Activated CD4-positive, alpha-beta T cell treated with anti-CD3 and anti-CD28 coated beads, Interleukin-2, amount 10 ng/mL, durations not matched to agents 7 days and 5 days (primary cell): ENCODE results near the gene ELMO1. TPM values are rescaled to one million over a fixed set of nuclear protein-coding genes. Genes with fewer than 3 reads are reported as not detected.

Source experiments
- CTCF ChIA-PET: fragments of 350-600 bp; sonication (Branson Sonifier 250); formaldehyde crosslinking; loops from one replicate; lab custom pipeline; 2021; ENCODE audit warnings: antibody characterized with exemption; lab: Charles Lee
- POLR2A ChIA-PET: fragments of 350-600 bp; sonication (Branson Sonifier 250); formaldehyde crosslinking; loops from one replicate; lab custom pipeline; 2021; ENCODE audit warnings: antibody characterized with exemption; lab: Charles Lee
- DNase-seq: peaks from one replicate; pipeline ENCODE4 v3.0.0-alpha.2; 2020
- H3K27ac Mint-ChIP-seq: one replicate; pipeline ENCODE4 v1.8.0; 2021; ENCODE audit warnings: mild to moderate bottlenecking, moderate library complexity, mixed read lengths
- H3K27me3 Mint-ChIP-seq: one replicate; pipeline ENCODE4 v1.8.0; 2021; ENCODE audit warnings: mixed read lengths
- H3K36me3 Mint-ChIP-seq: one replicate; pipeline ENCODE4 v1.8.0; 2021; ENCODE audit warnings: low read depth, mixed read lengths
- H3K4me1 Mint-ChIP-seq: one replicate; pipeline ENCODE4 v1.8.0; 2021; ENCODE audit warnings: mixed read lengths
- H3K4me3 Mint-ChIP-seq: one replicate; pipeline ENCODE4 v1.8.0; 2021; ENCODE audit warnings: mild to moderate bottlenecking, moderate library complexity, mixed read lengths
- H3K9me3 Mint-ChIP-seq: one replicate; pipeline ENCODE4 v1.8.0; 2021; ENCODE audit warnings: mixed read lengths
- total RNA-seq, 2 experiments: library from RNA; stranded (reverse); gene quantifications; one replicate each; pipeline ENCODE4 v1.2.3, GENCODE V29; 2021

Gene ELMO1
- total RNA-seq, 2 experiments from 2014 or later: 99.8 to 142 TPM

GRCh38 chr7:37186753-37187152, 261.9 kb downstream of the ELMO1 start:
- POLR2A ChIA-PET: no interaction called here
- H3K9me3 Mint-ChIP-seq: no peaks in the 10 kb centered on the region
- CTCF ChIA-PET: no interaction called here

GRCh38 chr7:37181550-37181932, 267.1 kb downstream of the ELMO1 start:
- no peak for DNase-seq
- CTCF ChIA-PET: interaction anchor here (0.6 to 1.8 kb wide), 23 partner anchors 9 to 778 kb away, joined by 3 to 18 read pairs (median 4); no protein-coding TSS in a partner anchor
- POLR2A ChIA-PET: interaction anchor here (1.0 kb wide), 1 partner anchor 503 kb away, joined by 9 read pairs; no protein-coding TSS in a partner anchor

More at GRCh38 chr7:37186753-37187152, 261.9 kb downstream of the ELMO1 start:
- H3K4me3 Mint-ChIP-seq: no peak overlapping the region
- peaks cover 7% of the 10 kb centered on the region for H3K4me1 Mint-ChIP-seq
- H3K36me3 Mint-ChIP-seq: peaks cover 9% of the 10 kb centered on the region
- DNase-seq: no peak
- H3K27ac Mint-ChIP-seq: no peak overlapping the region
- no peaks in the 10 kb centered on the region for H3K27me3 Mint-ChIP-seq

GRCh38 chr7:37180828-37181549, 267.7 kb downstream of the ELMO1 start:
- H3K4me3 Mint-ChIP-seq: no peak overlapping the region
- H3K36me3 Mint-ChIP-seq: peaks cover 28% of the 10 kb centered on the region
- no peaks in the 10 kb centered on the region for H3K27me3 Mint-ChIP-seq
- peaks cover 14% of the 10 kb centered on the region for H3K4me1 Mint-ChIP-seq
- POLR2A ChIA-PET: no interaction called here
- CTCF ChIA-PET: interaction anchor here (0.6 to 1.8 kb wide), 12 partner anchors 9 to 777 kb away, joined by 3 to 18 read pairs (median 3); no protein-coding TSS in a partner anchor
- DNase-seq: no peak
- H3K9me3 Mint-ChIP-seq: no peaks in the 10 kb centered on the region
- H3K27ac Mint-ChIP-seq: no peak overlapping the region

More at GRCh38 chr7:37181550-37181932, 267.1 kb downstream of the ELMO1 start:
- Mint-ChIP-seq H3K4me3 (no peak overlapping the region), H3K27ac (no peak overlapping the region), H3K27me3 (no peaks in the 10 kb centered on the region), H3K9me3 (no peaks in the 10 kb centered on the region), H3K36me3 (peaks cover 25% of the 10 kb centered on the region), H3K4me1 (peaks cover 13% of the 10 kb centered on the region)

- Mint-ChIP-seq H3K36me3 (peaks cover 46% of the 10 kb centered on the region), H3K27me3 (no peaks in the 10 kb centered on the region), H3K27ac (peak overlapping the region; percentile 23), H3K9me3 (no peaks in the 10 kb centered on the region), H3K4me1 (peaks cover 30% of the 10 kb centered on the region), H3K4me3 (no peak overlapping the region)
- ChIA-PET CTCF (no interaction called here), POLR2A (no interaction called here)
- DNase-seq: no peak
These were observed 272.6 kb downstream of the ELMO1 start for GRCh38 chr7:37176079-37176478.

GRCh38 chr7:37174460-37174859, 274.2 kb downstream of the ELMO1 start:
- DNase-seq: no peak
- POLR2A ChIA-PET: no interaction called here
- no peaks in the 10 kb centered on the region for H3K27me3 Mint-ChIP-seq
- CTCF ChIA-PET: no interaction called here
- H3K27ac Mint-ChIP-seq: no peak overlapping the region
- peaks cover 26% of the 10 kb centered on the region for H3K4me1 Mint-ChIP-seq
- no peak overlapping the region for H3K4me3 Mint-ChIP-seq
- peaks cover 2% of the 10 kb centered on the region for H3K9me3 Mint-ChIP-seq
- peaks cover 45% of the 10 kb centered on the region for H3K36me3 Mint-ChIP-seq

- Mint-ChIP-seq H3K4me3 (no peak overlapping the region), H3K27me3 (no peaks in the 10 kb centered on the region), H3K9me3 (peaks cover 4% of the 10 kb centered on the region), H3K27ac (no peak overlapping the region), H3K36me3 (peaks cover 48% of the 10 kb centered on the region), H3K4me1 (peaks cover 26% of the 10 kb centered on the region)
- POLR2A ChIA-PET: no interaction called here
- DNase-seq: no peak
- CTCF ChIA-PET: interaction anchor here (3.1 kb wide), 1 partner anchor 8 kb away, joined by 12 read pairs; no protein-coding TSS in a partner anchor
These were observed 275.0 kb downstream of the ELMO1 start for GRCh38 chr7:37173670-37174069.

GRCh38 chr7:37162106-37162505, 286.6 kb downstream of the ELMO1 start:
- Mint-ChIP-seq H3K27me3 (no peaks in the 10 kb centered on the region), H3K4me3 (no peak overlapping the region), H3K27ac (no peak overlapping the region), H3K4me1 (no peaks in the 10 kb centered on the region), H3K36me3 (peaks cover 30% of the 10 kb centered on the region), H3K9me3 (peaks cover 11% of the 10 kb centered on the region)
- ChIA-PET POLR2A (no interaction called here), CTCF (no interaction called here)
- DNase-seq: no peak

- H3K4me1 Mint-ChIP-seq: peaks cover 2% of the 10 kb centered on the region
- ChIA-PET CTCF (interaction anchor here (0.6 kb wide), 1 partner anchor 279 kb away, joined by 6 read pairs; no protein-coding TSS in a partner anchor), POLR2A (no interaction called here)
- H3K9me3 Mint-ChIP-seq: peaks cover 12% of the 10 kb centered on the region
- no peak for DNase-seq
- no peaks in the 10 kb centered on the region for H3K27me3 Mint-ChIP-seq
- H3K36me3 Mint-ChIP-seq: peaks cover 43% of the 10 kb centered on the region
- H3K27ac Mint-ChIP-seq: no peak overlapping the region
- H3K4me3 Mint-ChIP-seq: no peak overlapping the region
These were observed 288.0 kb downstream of the ELMO1 start for GRCh38 chr7:37160656-37161055.

- Mint-ChIP-seq H3K9me3 (peaks cover 11% of the 10 kb centered on the region), H3K36me3 (peaks cover 50% of the 10 kb centered on the region)
These were observed 295.3 kb downstream of the ELMO1 start for GRCh38 chr7:37153376-37153775.

GRCh38 chr7:37151741-37152413, 296.8 kb downstream of the ELMO1 start:
- H3K4me3 Mint-ChIP-seq: no peak overlapping the region
- no peaks in the 10 kb centered on the region for H3K27me3 Mint-ChIP-seq
- no peak for DNase-seq
- ChIA-PET POLR2A (no interaction called here), CTCF (no interaction called here)
- H3K36me3 Mint-ChIP-seq: peaks cover 50% of the 10 kb centered on the region
- no peak overlapping the region for H3K27ac Mint-ChIP-seq
- H3K9me3 Mint-ChIP-seq: peaks cover 9% of the 10 kb centered on the region
- H3K4me1 Mint-ChIP-seq: peaks cover 6% of the 10 kb centered on the region

More at GRCh38 chr7:37153376-37153775, 295.3 kb downstream of the ELMO1 start:
- ChIA-PET POLR2A (no interaction called here), CTCF (no interaction called here)
- Mint-ChIP-seq H3K4me3 (no peak overlapping the region), H3K27me3 (no peaks in the 10 kb centered on the region), H3K27ac (no peak overlapping the region), H3K4me1 (peaks cover 6% of the 10 kb centered on the region)
- no peak for DNase-seq

- DNase-seq: no peak
- H3K4me3 Mint-ChIP-seq: no peak overlapping the region
- peaks cover 4% of the 10 kb centered on the region for H3K4me1 Mint-ChIP-seq
- ChIA-PET POLR2A (no interaction called here), CTCF (interaction anchor here (0.6 kb wide), 1 partner anchor 31 kb away, joined by 4 read pairs; no protein-coding TSS in a partner anchor)
- H3K36me3 Mint-ChIP-seq: peaks cover 42% of the 10 kb centered on the region
- no peaks in the 10 kb centered on the region for H3K27me3 Mint-ChIP-seq
- peaks cover 6% of the 10 kb centered on the region for H3K9me3 Mint-ChIP-seq
- no peak overlapping the region for H3K27ac Mint-ChIP-seq
These were observed 297.8 kb downstream of the ELMO1 start for GRCh38 chr7:37150856-37151255.

GRCh38 chr7:37150180-37150579, 298.5 kb downstream of the ELMO1 start:
- Mint-ChIP-seq H3K36me3 (peaks cover 38% of the 10 kb centered on the region), H3K9me3 (peaks cover under 1% of the 10 kb centered on the region), H3K4me1 (peaks cover 3% of the 10 kb centered on the region), H3K27ac (no peak overlapping the region), H3K4me3 (no peak overlapping the region), H3K27me3 (no peaks in the 10 kb centered on the region)
- no peak for DNase-seq
- POLR2A ChIA-PET: no interaction called here
- CTCF ChIA-PET: interaction anchor here (0.7 kb wide), 1 partner anchor 31 kb away, joined by 3 read pairs; no protein-coding TSS in a partner anchor

GRCh38 chr7:37149773-37150124, 298.9 kb downstream of the ELMO1 start:
- no peak for DNase-seq

More at GRCh38 chr7:37149773-37150124, 298.9 kb downstream of the ELMO1 start:
- Mint-ChIP-seq H3K36me3 (peaks cover 34% of the 10 kb centered on the region), H3K27ac (no peak overlapping the region), H3K27me3 (no peaks in the 10 kb centered on the region), H3K4me1 (peaks cover 1% of the 10 kb centered on the region), H3K4me3 (no peak overlapping the region), H3K9me3 (no peaks in the 10 kb centered on the region)
- CTCF ChIA-PET: interaction anchor here (0.7 kb wide), 1 partner anchor 31 kb away, joined by 3 read pairs; no protein-coding TSS in a partner anchor
- POLR2A ChIA-PET: no interaction called here
